H9 (cell line): ENCODE measurements around the gene STAT3. TPM values are rescaled to one million over a fixed set of nuclear protein-coding genes. Genes with fewer than 3 reads are reported as not detected.
A peak's percentile ranks its signal among the peaks of the same experiment; 100 is the strongest.

Experiments used
- DNase-seq: peaks from one replicate; pipeline ENCODE4 v3.0.0-alpha.2; 2017
- H2AFZ ChIP-seq: one replicate; pipeline ENCODE4 v1.6.1; 2013; ENCODE audit warnings: mild to moderate bottlenecking, low read length, control low read depth, moderate library complexity
- H2AK5ac ChIP-seq: 2 replicates; pipeline ENCODE4 v1.6.1; 2013; ENCODE audit warnings: low read length, control low read depth, mixed read lengths; ENCODE audit not compliant: insufficient read length
- H2BK120ac ChIP-seq: one replicate; pipeline ENCODE4 v1.6.1; 2013; ENCODE audit warnings: low read depth, mild to moderate bottlenecking, low read length, control low read depth, inconsistent platforms; ENCODE audit not compliant: poor library complexity, severe bottlenecking
- H2BK12ac ChIP-seq: 2 replicates; pipeline ENCODE4 v1.6.1; 2013; ENCODE audit warnings: low read length, control low read depth, mixed read lengths, low read depth; ENCODE audit not compliant: insufficient read length
- H2BK15ac ChIP-seq: 2 replicates; pipeline ENCODE4 v1.6.1; 2013; ENCODE audit warnings: low read depth, low read length, control low read depth
- H2BK20ac ChIP-seq: one replicate; pipeline ENCODE4 v1.6.1; 2013; ENCODE audit warnings: low read depth, mild to moderate bottlenecking, low read length, control low read depth, inconsistent platforms; ENCODE audit not compliant: poor library complexity, severe bottlenecking
- H2BK5ac ChIP-seq: 2 replicates; pipeline ENCODE4 v1.6.1; 2013; ENCODE audit warnings: low read length, control low read depth, mixed read lengths; ENCODE audit not compliant: insufficient read length
- H3K14ac ChIP-seq: 2 replicates; pipeline ENCODE4 v1.6.1; 2013; ENCODE audit warnings: low read length, control low read depth; ENCODE audit not compliant: insufficient read depth
- H3K18ac ChIP-seq: 2 replicates; pipeline ENCODE4 v1.6.1; 2013; ENCODE audit warnings: low read depth, mild to moderate bottlenecking, mixed read lengths, low read length, control low read depth; ENCODE audit not compliant: insufficient read length
- H3K23ac ChIP-seq: 2 replicates; pipeline ENCODE4 v1.6.1; 2013; ENCODE audit warnings: low read length, control low read depth, mixed read lengths, low read depth; ENCODE audit not compliant: insufficient read length
- H3K23me2 ChIP-seq: 2 replicates; pipeline ENCODE4 v1.6.1; 2013; ENCODE audit warnings: low read depth, mild to moderate bottlenecking, mixed read lengths, low read length, control low read depth; ENCODE audit not compliant: insufficient read length, poor library complexity, severe bottlenecking
- H3K27ac ChIP-seq: 2 replicates; pipeline ENCODE4 v1.5.1; 2013; ENCODE audit warnings: low read length, control low read depth, mixed read lengths, low read depth; ENCODE audit not compliant: insufficient read length
- H3K27me3 ChIP-seq: 2 replicates; pipeline ENCODE4 v1.6.1; 2013; ENCODE audit warnings: low read length, control low read depth, inconsistent platforms; ENCODE audit not compliant: insufficient read depth
- H3K4ac ChIP-seq: 2 replicates; pipeline ENCODE4 v1.6.1; 2013; ENCODE audit warnings: low read depth, mild to moderate bottlenecking, control low read depth, inconsistent platforms, low read length, moderate library complexity
- H3K4me1 ChIP-seq: 2 replicates; pipeline ENCODE4 v1.6.1; 2013; ENCODE audit warnings: low read length, control low read depth, inconsistent platforms; ENCODE audit not compliant: insufficient read depth
- H3K4me2 ChIP-seq: 2 replicates; pipeline ENCODE4 v1.6.1; 2013; ENCODE audit warnings: low read length, control low read depth, mixed read lengths; ENCODE audit not compliant: insufficient read length, insufficient read depth
- H3K56ac ChIP-seq: 2 replicates; pipeline ENCODE4 v1.6.1; 2013; ENCODE audit warnings: low read depth, mild to moderate bottlenecking, mixed read lengths, low read length, control low read depth; ENCODE audit not compliant: insufficient read length
- H3K79me1 ChIP-seq: 2 replicates; pipeline ENCODE4 v1.6.1; 2013; ENCODE audit warnings: low read depth, mild to moderate bottlenecking, moderate library complexity, low read length, control low read depth, inconsistent platforms; ENCODE audit not compliant: insufficient read depth, poor library complexity, severe bottlenecking
- H3K79me2 ChIP-seq: 2 replicates; pipeline ENCODE4 v1.6.1; 2013; ENCODE audit warnings: low read length, control low read depth, inconsistent platforms; ENCODE audit not compliant: insufficient read depth
- H3K9ac ChIP-seq: 2 replicates; pipeline ENCODE4 v1.6.1; 2013; ENCODE audit warnings: low read length, control low read depth, mixed read lengths; ENCODE audit not compliant: insufficient read length; ENCODE audit errors: extremely low read depth
- H3K9me3 ChIP-seq: one replicate; pipeline ENCODE4 v1.6.1; 2013; ENCODE audit warnings: low read depth, low read length, inconsistent platforms; ENCODE audit not compliant: control insufficient read depth
- H3T11ph ChIP-seq: one replicate; pipeline ENCODE4 v1.6.1; 2013; ENCODE audit warnings: mild to moderate bottlenecking, low read length, control low read depth, inconsistent platforms
- H4K20me1 ChIP-seq: one replicate; pipeline ENCODE4 v1.6.1; 2013; ENCODE audit not compliant: control insufficient read depth, insufficient read length, insufficient read depth
- H4K5ac ChIP-seq: 2 replicates; pipeline ENCODE4 v1.6.1; 2013; ENCODE audit warnings: low read depth, mild to moderate bottlenecking, mixed read lengths, low read length, control low read depth; ENCODE audit not compliant: insufficient read length
- H4K8ac ChIP-seq: replicated peaks from 2 replicates; pipeline ENCODE4 v1.6.1; 2013; ENCODE audit warnings: low read length, control low read depth, mixed read lengths, low read depth; ENCODE audit not compliant: insufficient read length
- H4K91ac ChIP-seq: 2 replicates; pipeline ENCODE4 v1.6.1; 2013; ENCODE audit warnings: low read depth, mild to moderate bottlenecking, moderate library complexity, mixed read lengths, low read length, control low read depth; ENCODE audit not compliant: insufficient read length
- H3K27ac Mint-ChIP-seq, 3 experiments: 2 replicates in 2 of 3; 3 replicates in 1 of 3; pipeline ENCODE4 v1.8.0; 2020 to 2021; ENCODE audit warnings: mixed read lengths in 3 of 3, mild to moderate bottlenecking in 1 of 3, moderate library complexity in 1 of 3
- H3K27me3 Mint-ChIP-seq: 2 replicates; pipeline ENCODE4 v1.8.0; 2021; ENCODE audit warnings: low read depth, mild to moderate bottlenecking, moderate library complexity, mixed read lengths
- H3K36me3 Mint-ChIP-seq, 3 experiments: 2 replicates in 2 of 3; 3 replicates in 1 of 3; pipeline ENCODE4 v1.8.0; 2020 to 2021; ENCODE audit warnings: low read depth in 3 of 3, mixed read lengths in 3 of 3; ENCODE audit not compliant: insufficient read depth in 1 of 3
- H3K4me1 Mint-ChIP-seq, 2 experiments: 2 replicates each; pipeline ENCODE4 v1.8.0; 2020; ENCODE audit warnings: mixed read lengths in 2 of 2
- H3K4me3 Mint-ChIP-seq, 2 experiments: 2 replicates in 1 of 2; 3 replicates in 1 of 2; pipeline ENCODE4 v1.8.0; 2020 to 2021; ENCODE audit warnings: mild to moderate bottlenecking in 2 of 2, mixed read lengths in 2 of 2, moderate library complexity in 1 of 2
- H3K9me3 Mint-ChIP-seq, 2 experiments: 2 replicates in 1 of 2; 3 replicates in 1 of 2; pipeline ENCODE4 v1.8.0; 2020; ENCODE audit warnings: mild to moderate bottlenecking in 2 of 2, mixed read lengths in 2 of 2, moderate library complexity in 1 of 2
- CTCF ChIP-seq: fragments of 200-600 bp; sonication (generic); conservative IDR thresholded peaks from 3 replicates; pipeline ENCODE4 v1.8.0; 2021; ENCODE audit warnings: antibody characterized with exemption, mild to moderate bottlenecking
- WGBS: extraction: QIAGEN DNeasy Blood & Tissue Kit; methylation state at CpG from one replicate; pipeline ENCODE4 v1.1.7; 2013; ENCODE audit warnings: missing lambda C conversion rate, low lambda C conversion rate, mixed read lengths; ENCODE audit not compliant: insufficient read length; ENCODE audit errors: extremely low coverage; 5-methylcytosine and 5-hydroxymethylcytosine counted together
- total RNA-seq: library from RNA; stranded (reverse); gene quantifications from 2 replicates; pipeline ENCODE4 v1.2.1, GENCODE V29; 2021

STAT3 gene
- total RNA-seq, 1 experiment from 2014 or later: 83.2 TPM

- Histone ChIP-seq H4K20me1 (no peaks in the 10 kb centered on the region), H2BK20ac (no peak overlapping the region), H3K56ac (no peak overlapping the region), H3K18ac (no peak overlapping the region), H2AFZ (no peak overlapping the region), H4K91ac (no peak overlapping the region), H3K4ac (no peak overlapping the region), H2AK5ac (no peak overlapping the region), H4K8ac (no peak overlapping the region), H3K79me2 (no peaks in the 10 kb centered on the region), H3K9ac (no peak overlapping the region), H3K79me1 (no peaks in the 10 kb centered on the region), H3T11ph (no peak overlapping the region), H3K4me1 (no peaks in the 10 kb centered on the region), H2BK5ac (no peak overlapping the region), H3K27ac (no peak overlapping the region), H4K5ac (no peak overlapping the region), H2BK15ac (no peak overlapping the region), H2BK12ac (no peak overlapping the region), H3K23ac (no peak overlapping the region), H3K9me3 (no peaks in the 10 kb centered on the region), H3K4me2 (no peak overlapping the region), H3K23me2 (no peaks in the 10 kb centered on the region), H2BK120ac (no peak overlapping the region), H3K14ac (no peak overlapping the region), H3K27me3 (no peaks in the 10 kb centered on the region)
- WGBS: no CpG with 5 or more reads among the region's 4 CpGs
- H3K36me3 Mint-ChIP-seq: peaks cover 34 to 59% (median 49%) of the 10 kb centered on the region in 3 experiments
- peak overlapping the region in 1 of 3 experiments; percentile 34; a peak in 1 of 7 replicates for H3K27ac Mint-ChIP-seq
- no peak overlapping the region; a peak in 1 of 5 replicates for H3K4me3 Mint-ChIP-seq
- H3K4me1 Mint-ChIP-seq: peaks cover 24 to 26% of the 10 kb centered on the region in 2 experiments
- no peaks in the 10 kb centered on the region for H3K9me3 Mint-ChIP-seq
- H3K27me3 Mint-ChIP-seq: no peaks in the 10 kb centered on the region
- no peak for TF ChIP-seq CTCF
- DNase-seq: no peak
Observed at GRCh38 chr17:42316755-42317154, 71.5 kb downstream of the STAT3 start.
